Measurements from ENCODE around the gene SNAPC2. TPM values are rescaled to one million over a fixed set of nuclear protein-coding genes. Genes with fewer than 3 reads are reported as not detected.

Gene SNAPC2
- total RNA-seq, 1 experiment from 2014 or later: 63.0 TPM

- POLR2A ChIA-PET: no interaction called here
- H3K27ac ChIP-seq (ENCODE audit: low read length): no peak overlapping the region
- in situ Hi-C loops (cut with HindIII; ENCODE audit: low pct_unique_long_range_greater_than_20kb, low sequenced_read_pairs) (no loop called here), intact Hi-C loops (cut with micrococcal nuclease; ENCODE audit: unreplicated experiment) (no loop called here)
- H3K9me3 ChIP-seq (ENCODE audit: control insufficient read depth, insufficient read depth, low read depth, low read length): no peaks in the 10 kb centered on the region
- TF ChIP-seq SIN3A (IDR thresholded peaks at IDR 0.05; ENCODE audit: borderline replicate concordance, insufficient read depth, low read depth, low read length): no peak
- no peak for TF ChIP-seq POLR2AphosphoS5 (IDR thresholded peaks at IDR 0.05; ENCODE audit: low read depth, low read length)
- no peak for TF ChIP-seq REST (IDR thresholded peaks at IDR 0.05; ENCODE audit: insufficient read depth in 1 of 2, low read depth in 2 of 2, low read length in 1 of 2)
- TF ChIP-seq CTCF (IDR thresholded peaks at IDR 0.05): no peak
- TF ChIP-seq TCF7L2 (IDR thresholded peaks at IDR 0.05; ENCODE audit: low read depth, low read length): no peak
- H3K4me3 ChIP-seq (ENCODE audit: low read depth in 2 of 2, low read length in 2 of 2): no peak overlapping the region
- CTCF ChIA-PET: no interaction called here
- H3K36me3 ChIP-seq (ENCODE audit: control insufficient read depth, insufficient read depth, low read length): no peaks in the 10 kb centered on the region; the same call in 1 of the 2 replicates
- peaks cover 32% of the 10 kb centered on the region for H3K4me1 ChIP-seq (ENCODE audit: control insufficient read depth, insufficient read depth, low read length)
- ATAC-seq: no peak
- no peak for DNase-seq (ENCODE audit: low read depth, low spot score)
- no peaks in the 10 kb centered on the region for H3K27me3 ChIP-seq (ENCODE audit: control insufficient read depth, insufficient read depth, low read length)
- BruUV-seq (replicated peaks): no TSS peak
Observed at GRCh38 chr19:7932276-7932929, 12.3 kb downstream of the SNAPC2 start.

- CTCF ChIA-PET: no interaction called here
Observed at GRCh38 chr19:7932930-7933300, 12.8 kb downstream of the SNAPC2 start.

More at GRCh38 chr19:7932930-7933300, 12.8 kb downstream of the SNAPC2 start:
- no peak for ATAC-seq
- H3K27ac ChIP-seq (ENCODE audit: low read length): no peak overlapping the region
- peaks cover 26% of the 10 kb centered on the region for H3K4me1 ChIP-seq (ENCODE audit: control insufficient read depth, insufficient read depth, low read length)
- POLR2A ChIA-PET: no interaction called here
- DNase-seq (ENCODE audit: low read depth, low spot score): no peak
- no peaks in the 10 kb centered on the region for H3K27me3 ChIP-seq (ENCODE audit: control insufficient read depth, insufficient read depth, low read length)
- in situ Hi-C loops (cut with HindIII; ENCODE audit: low pct_unique_long_range_greater_than_20kb, low sequenced_read_pairs) (no loop called here), intact Hi-C loops (cut with micrococcal nuclease; ENCODE audit: unreplicated experiment) (no loop called here)
- no TSS peak for BruUV-seq (replicated peaks)
- H3K4me3 ChIP-seq (ENCODE audit: low read depth in 2 of 2, low read length in 2 of 2): no peak overlapping the region
- TF ChIP-seq CTCF (IDR thresholded peaks at IDR 0.05) (no peak), POLR2AphosphoS5 (IDR thresholded peaks at IDR 0.05; ENCODE audit: low read depth, low read length) (no peak), SIN3A (IDR thresholded peaks at IDR 0.05; ENCODE audit: borderline replicate concordance, insufficient read depth, low read depth, low read length) (no peak), TCF7L2 (IDR thresholded peaks at IDR 0.05; ENCODE audit: low read depth, low read length) (no peak), REST (IDR thresholded peaks at IDR 0.05; ENCODE audit: insufficient read depth in 1 of 2, low read depth in 2 of 2, low read length in 1 of 2) (no peak)
- no peaks in the 10 kb centered on the region; the same call in 1 of the 2 replicates for H3K36me3 ChIP-seq (ENCODE audit: control insufficient read depth, insufficient read depth, low read length)
- H3K9me3 ChIP-seq (ENCODE audit: control insufficient read depth, insufficient read depth, low read depth, low read length): no peaks in the 10 kb centered on the region

Measured in Panc1 (cell line).